Measurements from ENCODE around the gene RGS6. TPM values are rescaled to one million over a fixed set of nuclear protein-coding genes. Genes with fewer than 3 reads are reported as not detected.

Gene RGS6
- total and polyA plus RNA-seq, 2 experiments from 2014 or later = 0.86 to 0.95 TPM

DNA sequence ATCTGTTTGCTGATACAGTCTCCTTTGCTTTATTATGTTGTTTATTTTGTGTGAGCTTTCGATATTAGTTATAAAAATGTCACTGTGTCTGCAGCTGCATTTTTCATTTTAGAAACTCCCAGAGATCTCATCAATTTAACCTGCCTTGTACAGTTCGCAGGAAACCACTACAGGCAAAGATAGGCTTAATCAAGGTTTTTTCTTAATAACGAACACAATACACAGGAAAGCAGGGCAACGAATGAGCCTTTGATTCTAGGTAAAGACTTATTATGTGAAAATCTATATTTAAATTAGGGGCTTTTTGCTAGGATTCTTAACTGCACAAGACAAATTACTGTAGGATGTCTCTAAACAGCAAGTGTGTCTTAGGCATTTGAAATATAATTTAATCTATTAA, 191.9 kb downstream of the RGS6 start:
- Histone ChIP-seq H3K4me1 (ENCODE audit: low read depth) (no peaks in the 10 kb centered on the region), H3K27ac (no peak overlapping the region), H3K9me3 (ENCODE audit: low read depth) (no peaks in the 10 kb centered on the region), H3K27me3 (no peaks in the 10 kb centered on the region), H3K36me3 (no peaks in the 10 kb centered on the region), H3K4me3 (no peak overlapping the region)
- no peak for DNase-seq (ENCODE audit: low read depth in 1 of 2, low spot score in 1 of 2)
- TF ChIP-seq, protein P1, sequence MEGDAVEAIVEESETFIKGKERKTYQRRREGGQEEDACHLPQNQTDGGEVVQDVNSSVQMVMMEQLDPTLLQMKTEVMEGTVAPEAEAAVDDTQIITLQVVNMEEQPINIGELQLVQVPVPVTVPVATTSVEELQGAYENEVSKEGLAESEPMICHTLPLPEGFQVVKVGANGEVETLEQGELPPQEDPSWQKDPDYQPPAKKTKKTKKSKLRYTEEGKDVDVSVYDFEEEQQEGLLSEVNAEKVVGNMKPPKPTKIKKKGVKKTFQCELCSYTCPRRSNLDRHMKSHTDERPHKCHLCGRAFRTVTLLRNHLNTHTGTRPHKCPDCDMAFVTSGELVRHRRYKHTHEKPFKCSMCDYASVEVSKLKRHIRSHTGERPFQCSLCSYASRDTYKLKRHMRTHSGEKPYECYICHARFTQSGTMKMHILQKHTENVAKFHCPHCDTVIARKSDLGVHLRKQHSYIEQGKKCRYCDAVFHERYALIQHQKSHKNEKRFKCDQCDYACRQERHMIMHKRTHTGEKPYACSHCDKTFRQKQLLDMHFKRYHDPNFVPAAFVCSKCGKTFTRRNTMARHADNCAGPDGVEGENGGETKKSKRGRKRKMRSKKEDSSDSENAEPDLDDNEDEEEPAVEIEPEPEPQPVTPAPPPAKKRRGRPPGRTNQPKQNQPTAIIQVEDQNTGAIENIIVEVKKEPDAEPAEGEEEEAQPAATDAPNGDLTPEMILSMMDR (IDR thresholded peaks at IDR 0.05; ENCODE audit: low read depth, low read length) = no peak

DNA sequence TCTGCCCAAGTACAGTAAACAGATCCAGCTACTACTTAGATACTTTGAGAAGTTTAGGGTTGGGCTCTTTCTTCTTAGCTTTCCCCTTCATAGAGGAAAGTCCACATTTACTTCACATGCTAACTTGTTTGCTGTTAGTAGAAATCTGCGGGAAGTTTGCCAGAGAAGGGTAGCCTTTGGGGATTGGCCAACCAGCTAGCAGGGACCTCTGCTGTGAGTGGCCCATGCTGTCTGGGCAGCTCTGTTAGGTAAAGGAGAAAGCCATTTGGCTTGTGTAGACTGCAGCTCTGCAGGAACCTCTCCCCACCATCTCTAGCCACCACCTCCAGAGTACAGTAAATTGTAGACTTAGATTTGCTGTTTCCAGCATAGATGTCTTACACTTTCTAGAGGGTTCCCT, 193.9 kb downstream of the RGS6 start:
- Histone ChIP-seq H3K27ac (no peak overlapping the region), H3K27me3 (no peaks in the 10 kb centered on the region), H3K4me3 (no peak overlapping the region), H3K4me1 (ENCODE audit: low read depth) (no peaks in the 10 kb centered on the region), H3K9me3 (ENCODE audit: low read depth) (no peaks in the 10 kb centered on the region), H3K36me3 (no peaks in the 10 kb centered on the region)
- TF ChIP-seq, protein P1 (IDR thresholded peaks at IDR 0.05; ENCODE audit: low read depth, low read length) = no peak
- DNase-seq (ENCODE audit: low read depth in 1 of 2, low spot score in 1 of 2) = no peak

DNA sequence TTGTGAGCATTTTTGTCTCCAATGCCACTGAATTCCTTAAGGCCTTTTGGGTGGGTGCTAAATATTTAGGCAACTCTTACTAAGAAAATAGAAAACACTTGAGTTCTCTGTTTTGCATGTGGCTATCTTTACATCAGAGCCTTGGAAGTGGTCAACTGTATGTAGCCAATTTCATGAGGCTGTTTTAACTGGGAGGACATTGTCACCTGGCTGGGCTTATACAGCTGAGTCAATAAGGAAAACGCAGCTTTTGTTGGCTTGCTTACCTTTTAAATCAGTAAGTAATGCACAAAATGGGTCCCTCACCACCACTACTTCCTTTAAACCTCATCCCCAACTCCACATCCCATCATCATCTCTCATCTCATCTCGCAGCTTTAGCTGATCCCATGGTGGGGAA, 194.3 kb downstream of the RGS6 start:
- Histone ChIP-seq H3K27ac (no peak overlapping the region), H3K4me1 (ENCODE audit: low read depth) (no peaks in the 10 kb centered on the region), H3K9me3 (ENCODE audit: low read depth) (no peaks in the 10 kb centered on the region), H3K36me3 (no peaks in the 10 kb centered on the region), H3K27me3 (no peaks in the 10 kb centered on the region), H3K4me3 (no peak overlapping the region)
- no peak for DNase-seq (ENCODE audit: low read depth in 1 of 2, low spot score in 1 of 2)
- TF ChIP-seq, protein P1 (IDR thresholded peaks at IDR 0.05; ENCODE audit: low read depth, low read length) = no peak

DNA sequence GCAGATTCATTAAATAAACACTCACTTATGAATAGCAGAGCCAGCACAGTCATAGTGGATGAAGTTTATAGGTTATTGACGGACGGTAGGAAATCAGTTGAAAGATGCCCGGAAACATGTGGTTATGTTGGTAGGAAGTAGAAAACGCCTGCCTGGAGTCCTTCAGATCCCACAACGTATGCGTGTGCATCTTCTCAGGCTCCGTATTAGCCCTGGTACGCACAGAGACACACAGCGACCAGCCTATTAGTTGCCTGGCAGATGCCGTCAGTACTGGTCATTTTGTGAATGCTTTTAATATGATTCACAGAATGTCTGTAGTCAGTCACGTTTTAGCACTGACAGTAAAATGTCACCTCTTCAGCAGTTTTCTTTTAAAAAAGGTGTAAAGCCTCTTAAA, 196.4 kb downstream of the RGS6 start:
- H3K4me3 ChIP-seq = no peak overlapping the region
- no peaks in the 10 kb centered on the region for H3K27me3 ChIP-seq
- TF ChIP-seq, protein P1 (IDR thresholded peaks at IDR 0.05; ENCODE audit: low read depth, low read length) = no peak
- no peak for DNase-seq (ENCODE audit: low read depth in 1 of 2, low spot score in 1 of 2)
- no peaks in the 10 kb centered on the region for H3K4me1 ChIP-seq (ENCODE audit: low read depth)
- H3K9me3 ChIP-seq (ENCODE audit: low read depth) = no peaks in the 10 kb centered on the region
- no peak overlapping the region for H3K27ac ChIP-seq
- H3K36me3 ChIP-seq = no peaks in the 10 kb centered on the region

DNA sequence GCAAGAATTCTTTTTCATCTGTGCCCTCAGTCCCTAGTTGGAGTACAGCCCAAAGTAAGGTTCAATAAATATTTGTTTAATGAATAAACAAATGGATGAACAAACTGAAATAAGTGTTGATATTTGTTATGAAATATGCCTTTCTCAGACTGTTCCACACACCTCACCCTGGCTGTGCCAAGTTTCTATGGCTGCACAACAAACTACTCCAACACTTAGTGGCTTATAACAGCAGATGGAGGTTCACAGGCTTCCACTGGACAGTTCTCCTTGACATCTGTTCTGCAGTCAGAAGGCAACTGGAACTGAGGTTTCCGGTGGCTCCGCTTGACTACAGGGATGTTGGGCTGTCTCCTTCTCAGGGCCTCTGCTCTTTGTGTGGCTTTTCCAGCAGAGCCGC, 197.1 kb downstream of the RGS6 start:
- Histone ChIP-seq H3K27me3 (no peaks in the 10 kb centered on the region), H3K4me3 (no peak overlapping the region), H3K4me1 (ENCODE audit: low read depth) (no peaks in the 10 kb centered on the region), H3K27ac (no peak overlapping the region), H3K36me3 (no peaks in the 10 kb centered on the region), H3K9me3 (ENCODE audit: low read depth) (no peaks in the 10 kb centered on the region)
- TF ChIP-seq, protein P1 (IDR thresholded peaks at IDR 0.05; ENCODE audit: low read depth, low read length) = no peak
- no peak for DNase-seq (ENCODE audit: low read depth in 1 of 2, low spot score in 1 of 2)

DNA sequence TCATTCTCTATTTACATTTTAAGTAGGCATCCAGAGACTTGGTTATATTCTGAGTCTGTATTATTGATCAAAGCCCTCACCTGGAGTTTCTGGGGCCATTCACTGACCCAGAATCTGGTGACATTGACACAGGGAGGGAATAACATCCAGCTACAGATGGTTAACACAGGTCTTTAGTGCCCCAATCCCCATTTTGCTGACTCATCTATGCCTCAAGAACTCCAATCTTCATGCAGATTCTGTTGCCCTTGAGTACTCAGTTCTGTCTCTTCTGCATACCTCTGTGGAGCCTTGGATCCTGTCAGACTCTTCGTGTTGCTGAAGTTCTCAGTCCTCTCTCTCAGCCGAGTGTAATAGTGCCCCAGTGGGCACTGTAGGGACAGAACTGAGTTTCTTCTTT, 208.9 kb downstream of the RGS6 start:
- Histone ChIP-seq H3K27ac (no peak overlapping the region), H3K36me3 (no peaks in the 10 kb centered on the region), H3K9me3 (ENCODE audit: low read depth) (no peaks in the 10 kb centered on the region), H3K4me1 (ENCODE audit: low read depth) (no peaks in the 10 kb centered on the region), H3K4me3 (no peak overlapping the region), H3K27me3 (no peaks in the 10 kb centered on the region)
- TF ChIP-seq, protein P1 (IDR thresholded peaks at IDR 0.05; ENCODE audit: low read depth, low read length) = no peak
- no peak for DNase-seq (ENCODE audit: low read depth in 1 of 2, low spot score in 1 of 2)

Measured in cardiac muscle cell (in vitro differentiated cells and primary cell).